GM18867 (cell line): Measurements from ENCODE around the gene SLC6A2.
"Not testable (repeated sequence)": the region's sequence is repeated elsewhere in the genome, so short reads cannot be mapped to it uniquely, and the experiment has no call there.

Experiments
- ATAC-seq: cut with Tn5 transposase; IDR thresholded peaks from one replicate; pipeline ENCODE4 v1.9.1; 2021; ENCODE audit warnings: mild to moderate bottlenecking, moderate library complexity; ENCODE audit not compliant: unreplicated experiment

The SLC6A2 gene

GRCh38 chr16:55655897-55656681 lies at the start of gene SLC6A2:
Gene SLC6A2, plus strand, starts transcription at chr16:55655988. Its CDS starts 707 bp downstream, at chr16:55656695.
- no peak for ATAC-seq

GRCh38 chr16:55613613-55614335 lies 42.0 kb upstream of the SLC6A2 start:
- ATAC-seq: no peak

GRCh38 chr16:55615071-55615470 lies 40.7 kb upstream of the SLC6A2 start:
- ATAC-seq: no peak

GRCh38 chr16:55615670-55616069 lies 40.1 kb upstream of the SLC6A2 start:
- not testable (repeated sequence) for ATAC-seq

GRCh38 chr16:55621771-55622170 lies 34.0 kb upstream of the SLC6A2 start:
- no peak for ATAC-seq

GRCh38 chr16:55622272-55622671 lies 33.5 kb upstream of the SLC6A2 start:
- no peak for ATAC-seq

GRCh38 chr16:55622930-55623561 lies 32.7 kb upstream of the SLC6A2 start:
- ATAC-seq: no peak

GRCh38 chr16:55623640-55624039 lies 32.1 kb upstream of the SLC6A2 start:
- no peak for ATAC-seq

GRCh38 chr16:55624696-55625095 lies 31.1 kb upstream of the SLC6A2 start:
- no peak for ATAC-seq

GRCh38 chr16:55625843-55626242 lies 29.9 kb upstream of the SLC6A2 start:
- no peak for ATAC-seq

GRCh38 chr16:55628306-55628968 lies 27.4 kb upstream of the SLC6A2 start:
- no peak for ATAC-seq

GRCh38 chr16:55630774-55631173 lies 25.0 kb upstream of the SLC6A2 start:
- ATAC-seq: no peak

- no peak for ATAC-seq
Measured at GRCh38 chr16:55632259-55632658, 23.5 kb upstream of the SLC6A2 start.

- no peak for ATAC-seq
Measured at GRCh38 chr16:55634193-55634592, 21.6 kb upstream of the SLC6A2 start.

- no peak for ATAC-seq
Measured at GRCh38 chr16:55638256-55638655, 17.5 kb upstream of the SLC6A2 start.

- ATAC-seq: no peak
Measured at GRCh38 chr16:55640701-55641327, 15.0 kb upstream of the SLC6A2 start.

- ATAC-seq: no peak
Measured at GRCh38 chr16:55641430-55642056, 14.2 kb upstream of the SLC6A2 start.

- no peak for ATAC-seq
Measured at GRCh38 chr16:55642611-55643010, 13.2 kb upstream of the SLC6A2 start.

GRCh38 chr16:55643161-55643970 lies 12.4 kb upstream of the SLC6A2 start:
- no peak for ATAC-seq
